HepG2 (cell line): ENCODE results near the gene NCF1. TPM values are rescaled to one million over a fixed set of nuclear protein-coding genes. Genes with fewer than 3 reads are reported as not detected.
"Not testable (repeated sequence)": the region's sequence is repeated elsewhere in the genome, so short reads cannot be mapped to it uniquely, and the experiment has no call there.

ENCODE experiments used
- ATAC-seq: fragments of 200-7000 bp; cut with Tn5 transposase; 3 replicates; pipeline ENCODE4 v1.9.1; 2020; ENCODE audit warnings: mild to moderate bottlenecking, moderate library complexity
- BruUV-seq: library from RNA; stranded (reverse); fragments of 400-500 nt; replicated peaks from 2 replicates; lab custom pipeline; 2021; lab: Mats Ljungman, UMichigan
- CTCF ChIA-PET: fragments of 300-600 bp; formaldehyde crosslinking; extraction: SDS; loops from one replicate; lab custom pipeline; 2021; ENCODE audit warnings: low total read pairs, inconsistent platforms, low intra/inter-chr PET ratio; lab: Yijun Ruan, JAX
- POLR2A ChIA-PET: fragments of 350-600 bp; sonication (Branson Sonifier 250); formaldehyde crosslinking; loops from one replicate; lab custom pipeline; 2020; ENCODE audit warnings: antibody characterized with exemption, inconsistent platforms; lab: Yijun Ruan, JAX
- DNase-seq: peaks from one replicate; pipeline ENCODE4 v3.0.0-alpha.2; 2015; ENCODE audit warnings: low spot score
- FAIRE-seq: peaks from 3 replicates; lab custom pipeline; 2011; peaks lifted over from hg19 to GRCh38; lab: Jason Lieb, UNC
- H2AFZ ChIP-seq: one replicate; pipeline ENCODE4 v1.6.1; 2011; ENCODE audit warnings: low read length, inconsistent platforms
- H3K27ac ChIP-seq: fragments of 300-600 bp; 3 replicates; pipeline ENCODE4 v1.8.0; 2011; ENCODE audit warnings: mixed run types, mild to moderate bottlenecking, mixed read lengths, low read length, inconsistent platforms; ENCODE audit not compliant: insufficient read depth; ENCODE audit errors: extremely low read length
- H3K27me3 ChIP-seq, 2 experiments: fragments of 200-600 bp in 1 of 2; 2 replicates in 1 of 2; 3 replicates in 1 of 2; pipeline versions ENCODE4 v1.6.0 to v1.8.0; 2011; ENCODE audit warnings: low read length in 2 of 2, mild to moderate bottlenecking in 2 of 2, moderate library complexity in 2 of 2, inconsistent platforms in 1 of 2; ENCODE audit not compliant: insufficient read depth in 2 of 2, control insufficient read depth in 1 of 2
- H3K36me3 ChIP-seq, 2 experiments: fragments of 200-600 bp in 1 of 2; replicated peaks in 1 of 2; 2 replicates in 1 of 2; 3 replicates in 1 of 2; pipeline versions ENCODE4 v1.5.1 to v1.8.0; 2011; ENCODE audit warnings: low read length in 2 of 2, inconsistent platforms in 1 of 2; ENCODE audit not compliant: insufficient read depth in 2 of 2, control insufficient read depth in 1 of 2
- H3K4me1 ChIP-seq: 2 replicates; pipeline ENCODE4 v1.5.1; 2012; ENCODE audit warnings: low read length, inconsistent platforms; ENCODE audit not compliant: insufficient read depth
- H3K4me2 ChIP-seq: 2 replicates; pipeline ENCODE4 v1.6.0; 2011; ENCODE audit warnings: low read depth, low read length, inconsistent platforms
- H3K4me3 ChIP-seq, 3 experiments: fragments of 200-600 bp in 1 of 3; sonication (generic), shearing (Covaris generic) in 1 of 3; replicated peaks in 1 of 3; 2 replicates each; pipeline ENCODE4 v1.5.1; 2011 to 2016; ENCODE audit warnings: low read length in 3 of 3, inconsistent platforms in 2 of 3, low read depth in 2 of 3, mild to moderate bottlenecking in 2 of 3, control low read depth in 1 of 3, mixed read lengths in 1 of 3; ENCODE audit not compliant: insufficient read depth in 1 of 3
- H3K79me2 ChIP-seq: one replicate; pipeline ENCODE4 v1.6.1; 2011; ENCODE audit warnings: low read length, inconsistent platforms; ENCODE audit not compliant: insufficient read depth
- H3K9ac ChIP-seq: 2 replicates; pipeline ENCODE4 v1.6.0; 2011; ENCODE audit warnings: mild to moderate bottlenecking, low read depth, low read length, inconsistent platforms; ENCODE audit not compliant: insufficient read depth
- H3K9me3 ChIP-seq: 2 replicates; pipeline ENCODE4 v1.5.1; 2012; ENCODE audit warnings: mild to moderate bottlenecking, low read length
- H4K20me1 ChIP-seq: 2 replicates; pipeline ENCODE4 v1.6.0; 2011; ENCODE audit warnings: inconsistent platforms, mild to moderate bottlenecking, low read length, moderate library complexity; ENCODE audit not compliant: insufficient read depth
- WGBS: methylation state at CpG from one replicate; pipeline ENCODE4 v1.1.6; 2017; ENCODE audit warnings: low lambda C conversion rate; 5-methylcytosine and 5-hydroxymethylcytosine counted together
- in situ Hi-C: cut with HindIII; loops from 2 replicates; pipeline ENCODE4 v1.10.0; 2017; ENCODE audit warnings: low pct_unique_long_range_greater_than_20kb; ENCODE audit not compliant: extremely low pct_ligation_motif_present
- intact Hi-C: fragments of 100-400 bp; cut with micrococcal nuclease; formaldehyde crosslinking; loops from one replicate; pipeline ENCODE4 v1.10.0; 2022; ENCODE audit not compliant: unreplicated experiment
- polyA plus RNA-seq, 8 experiments: library from polyadenylated mRNA; depleted of rRNA in 3 of 8; stranded (reverse) in 7 of 8; unstranded in 1 of 8; fragments of >200 nt; fragmentation: Illumina TruSeq in 4 of 8; extraction: Trizol in 4 of 8; gene quantifications; 2 replicates each; pipeline versions ENCODE4 v1.2.1 to v1.2.3, GENCODE V29; 2011 to 2016; ENCODE audit warnings: low read depth in 4 of 8, missing spikeins in 1 of 8, mixed read lengths in 1 of 8; ENCODE audit not compliant: insufficient read depth in 1 of 8
- total RNA-seq, 5 experiments: library from RNA; depleted of rRNA; stranded (reverse); fragments of >200 nt; fragmentation: Illumina TruSeq; extraction: Trizol; gene quantifications; 2 replicates each; pipeline ENCODE4 v1.2.3, GENCODE V29; 2016; ENCODE audit warnings: low read depth in 1 of 5

Gene NCF1
- total and polyA plus RNA-seq, 2 of the 13 experiments (the other 11 are each of a cell fraction or from before 2014, with no cell fraction given): 0.09 TPM; not detected in 1

DNA sequence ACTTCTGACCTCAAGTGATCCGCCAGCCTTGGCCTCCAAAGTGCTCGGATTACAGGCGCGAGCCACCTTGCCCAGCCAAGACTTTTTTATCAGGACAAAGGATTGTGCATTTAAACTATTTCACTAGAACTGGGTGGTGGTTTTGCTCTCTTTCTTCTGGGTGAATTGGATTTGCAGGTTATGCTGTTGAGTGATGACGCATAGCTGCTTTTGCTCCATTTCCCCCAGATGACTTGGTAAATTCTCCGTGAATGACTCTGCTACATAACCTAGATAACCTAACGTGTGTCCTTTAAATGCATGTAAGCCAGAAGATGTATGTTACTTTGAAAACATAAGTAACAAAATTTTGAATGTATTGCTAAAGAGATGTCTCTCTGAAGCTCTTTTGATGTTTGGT lies 15.5 kb upstream of the NCF1 start:
- H3K27me3 ChIP-seq, DNase-seq, H3K4me3 ChIP-seq, H3K27ac ChIP-seq, H3K9ac ChIP-seq, ATAC-seq, H3K79me2 ChIP-seq, CTCF ChIA-PET, BruUV-seq, H3K4me1 ChIP-seq, FAIRE-seq, intact Hi-C loops, H3K36me3 ChIP-seq, H3K4me2 ChIP-seq, H4K20me1 ChIP-seq, H3K9me3 ChIP-seq, POLR2A ChIA-PET, H2AFZ ChIP-seq, in situ Hi-C loops: not testable (repeated sequence)
- WGBS: no CpG with 5 or more reads among the region's 7 CpGs

DNA sequence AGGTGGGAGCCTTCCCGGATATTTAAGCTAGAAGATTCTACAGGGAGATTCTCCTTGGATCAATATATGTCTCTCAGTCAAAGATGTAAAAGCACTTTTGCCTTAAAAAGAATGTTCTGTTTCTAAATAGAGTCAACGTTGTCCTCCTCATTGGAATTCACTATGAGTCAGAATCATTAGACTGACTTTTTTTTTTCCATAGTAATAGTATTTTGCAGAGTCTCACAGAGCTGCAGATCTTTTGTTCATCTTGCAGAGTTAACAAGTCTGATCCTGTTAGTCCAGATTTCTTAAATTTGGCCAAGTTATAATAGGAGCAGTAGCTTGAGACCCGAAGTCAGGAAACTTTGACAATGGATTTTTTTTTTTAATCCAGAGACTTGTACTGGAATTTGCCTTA lies 14.8 kb upstream of the NCF1 start:
- CTCF ChIA-PET, H3K9ac ChIP-seq, H3K79me2 ChIP-seq, H3K4me3 ChIP-seq, DNase-seq, FAIRE-seq, ATAC-seq, H2AFZ ChIP-seq, H3K4me1 ChIP-seq, H3K9me3 ChIP-seq, H3K4me2 ChIP-seq, H3K27ac ChIP-seq, H3K36me3 ChIP-seq, POLR2A ChIA-PET, in situ Hi-C loops, intact Hi-C loops, H3K27me3 ChIP-seq, H4K20me1 ChIP-seq: not testable (repeated sequence)
- no CpG with 5 or more reads among the region's 3 CpGs for WGBS
- BruUV-seq: TSS peak; percentile 41

DNA sequence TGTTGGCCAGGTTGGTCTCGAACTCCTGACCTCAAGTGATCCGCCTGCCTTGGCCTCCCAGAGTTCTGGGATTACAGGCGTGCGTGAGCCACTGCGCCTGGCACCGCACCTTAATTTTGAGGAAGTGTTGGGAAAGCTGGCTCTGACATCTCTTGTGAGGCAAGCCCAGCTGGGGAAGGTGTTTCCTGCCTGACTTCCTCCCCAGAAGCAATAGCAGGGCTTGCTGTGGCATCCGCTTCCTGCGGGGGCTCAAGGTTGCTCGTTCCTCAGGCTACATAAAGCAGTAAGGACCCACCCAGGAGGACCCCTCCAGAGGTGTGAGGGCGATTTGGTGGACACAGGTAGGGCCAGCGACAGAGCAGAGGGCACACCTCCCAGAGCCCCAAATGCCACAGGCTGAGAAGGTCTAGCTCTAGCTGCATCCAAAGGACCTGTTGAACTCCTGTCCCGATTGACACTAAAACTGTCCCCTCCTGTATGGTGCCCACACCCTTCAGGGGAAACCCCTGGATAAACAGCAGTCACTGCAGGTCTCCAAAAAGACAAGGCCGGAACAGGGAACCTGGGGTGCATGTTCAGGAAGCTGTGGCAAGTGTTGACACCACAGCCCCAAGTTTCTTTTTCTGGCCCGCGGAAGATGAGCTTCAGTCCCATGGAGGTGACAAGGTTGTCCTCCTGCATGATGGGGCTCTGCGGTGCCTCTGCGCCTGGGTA lies 8.4 kb upstream of the NCF1 start:
- H3K4me2 ChIP-seq, H3K79me2 ChIP-seq, FAIRE-seq, DNase-seq, H3K9ac ChIP-seq, H3K9me3 ChIP-seq, H3K27ac ChIP-seq, in situ Hi-C loops, H3K27me3 ChIP-seq, CTCF ChIA-PET, POLR2A ChIA-PET, H2AFZ ChIP-seq, H3K4me3 ChIP-seq, BruUV-seq, H3K4me1 ChIP-seq, intact Hi-C loops, H3K36me3 ChIP-seq, H4K20me1 ChIP-seq: not testable (repeated sequence)
- no CpG with 5 or more reads among the region's 17 CpGs for WGBS
- peak; percentile 16 for ATAC-seq

DNA sequence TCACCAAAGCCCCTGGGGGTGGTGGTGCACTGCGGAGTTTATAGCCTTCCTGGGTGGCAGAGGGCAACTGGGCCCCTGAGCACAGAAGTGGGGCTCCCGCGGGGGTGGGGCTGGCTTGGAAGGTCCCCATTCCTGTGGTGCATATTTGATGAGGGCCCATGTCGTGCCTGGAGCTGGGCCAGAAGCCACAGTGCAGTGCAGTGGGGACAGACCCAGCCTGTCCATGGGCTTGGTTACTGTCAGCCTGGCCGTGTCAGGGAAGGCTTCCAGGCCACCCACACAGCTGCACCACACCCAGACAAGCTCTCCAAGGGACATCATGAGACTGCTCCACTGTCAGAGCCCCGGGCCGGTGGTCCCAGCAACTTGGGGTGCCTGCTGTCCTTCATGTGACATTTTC lies 7.3 kb upstream of the NCF1 start:
- peak; percentile 53 for ATAC-seq
- DNase-seq, H3K27me3 ChIP-seq, FAIRE-seq, H3K9me3 ChIP-seq, intact Hi-C loops, H3K36me3 ChIP-seq, BruUV-seq, CTCF ChIA-PET, H3K4me3 ChIP-seq, H3K79me2 ChIP-seq, H4K20me1 ChIP-seq, H3K4me1 ChIP-seq, H3K27ac ChIP-seq, H3K4me2 ChIP-seq, H3K9ac ChIP-seq, POLR2A ChIA-PET, H2AFZ ChIP-seq, in situ Hi-C loops: not testable (repeated sequence)
- no CpG with 5 or more reads among the region's 7 CpGs for WGBS
